MM.1S (cell line): Measurements from ENCODE around the gene NBAS.

ENCODE experiments used
- EZH2 ChIP-seq: fragments of 300-600 bp; sonication (generic); optimal IDR thresholded peaks from 2 replicates; pipeline ENCODE3; 2017; ENCODE audit warnings: low read depth, mild to moderate bottlenecking, antibody characterized with exemption, low read length, mixed read lengths
- TF ChIP-seq, protein P1 (sequence below): fragments of 300-600 bp; sonication (generic); IDR thresholded peaks from 2 replicates; pipeline ENCODE4 v1.5.1; 2016; ENCODE audit warnings: antibody characterized with exemption, low read length, mixed read lengths

- no peak for TF ChIP-seq EZH2
- TF ChIP-seq, protein P1, sequence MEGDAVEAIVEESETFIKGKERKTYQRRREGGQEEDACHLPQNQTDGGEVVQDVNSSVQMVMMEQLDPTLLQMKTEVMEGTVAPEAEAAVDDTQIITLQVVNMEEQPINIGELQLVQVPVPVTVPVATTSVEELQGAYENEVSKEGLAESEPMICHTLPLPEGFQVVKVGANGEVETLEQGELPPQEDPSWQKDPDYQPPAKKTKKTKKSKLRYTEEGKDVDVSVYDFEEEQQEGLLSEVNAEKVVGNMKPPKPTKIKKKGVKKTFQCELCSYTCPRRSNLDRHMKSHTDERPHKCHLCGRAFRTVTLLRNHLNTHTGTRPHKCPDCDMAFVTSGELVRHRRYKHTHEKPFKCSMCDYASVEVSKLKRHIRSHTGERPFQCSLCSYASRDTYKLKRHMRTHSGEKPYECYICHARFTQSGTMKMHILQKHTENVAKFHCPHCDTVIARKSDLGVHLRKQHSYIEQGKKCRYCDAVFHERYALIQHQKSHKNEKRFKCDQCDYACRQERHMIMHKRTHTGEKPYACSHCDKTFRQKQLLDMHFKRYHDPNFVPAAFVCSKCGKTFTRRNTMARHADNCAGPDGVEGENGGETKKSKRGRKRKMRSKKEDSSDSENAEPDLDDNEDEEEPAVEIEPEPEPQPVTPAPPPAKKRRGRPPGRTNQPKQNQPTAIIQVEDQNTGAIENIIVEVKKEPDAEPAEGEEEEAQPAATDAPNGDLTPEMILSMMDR, result no peak
Measured at GRCh38 chr2:15408759-15409158, 152.4 kb downstream of the NBAS start.
